ENCODE results near the gene IL20.

IL20 gene

DNA sequence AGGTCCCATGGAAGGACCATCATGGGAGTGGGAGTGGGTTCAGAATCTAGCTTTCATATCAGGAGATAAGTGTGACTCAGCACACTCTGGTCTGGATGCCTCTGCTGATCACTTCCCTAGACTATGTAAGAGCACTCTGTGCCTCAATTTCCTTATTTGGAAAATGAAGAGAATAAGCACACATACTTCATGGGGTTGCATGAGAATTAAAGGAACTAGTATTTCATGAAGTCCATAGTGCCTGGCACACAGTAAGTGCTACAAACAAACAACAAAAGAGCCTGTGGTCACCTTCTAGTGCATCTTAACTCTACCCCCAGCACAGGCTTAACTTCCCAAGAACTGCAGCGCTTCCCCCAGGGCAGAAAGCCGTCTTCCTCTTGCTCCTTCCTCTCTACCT, 9.6 kb upstream of the IL20 start:
- Histone ChIP-seq H4K8ac (ENCODE audit: low read length) (no peak overlapping the region), H3K27me3 (ENCODE audit: control insufficient read depth in 1 of 2, insufficient read depth in 1 of 2, low read length in 2 of 2) (peaks cover 15 to 38% of the 10 kb centered on the region in 2 experiments), H3K23ac (ENCODE audit: low read length in 2 of 2) (no peak overlapping the region), H3K9me3 (ENCODE audit: control insufficient read depth, low read length) (no peaks in the 10 kb centered on the region), H3K79me1 (replicated peaks; ENCODE audit: low read length, poor library complexity, severe bottlenecking) (no peaks in the 10 kb centered on the region), H3K4ac (ENCODE audit: low read depth in 1 of 2, low read length in 2 of 2) (no peak overlapping the region), H3K18ac (ENCODE audit: low read depth in 1 of 2, low read length in 2 of 2) (peak overlapping the region in 1 of 2 experiments; percentile 12), H2AFZ (ENCODE audit: low read depth, low read length) (no peak overlapping the region), H3K9ac (ENCODE audit: low read length) (no peak overlapping the region), H2AK5ac (ENCODE audit: low read length, severe bottlenecking) (no peak overlapping the region), H3K4me3 (ENCODE audit: insufficient read depth in 1 of 2, low read depth in 1 of 2, low read length in 2 of 2) (no peak overlapping the region), H3K4me2 (ENCODE audit: low read length, poor library complexity, severe bottlenecking) (no peak overlapping the region), H3K36me3 (ENCODE audit: control insufficient read depth in 1 of 2, insufficient read depth in 2 of 2, low read depth in 1 of 2, low read length in 2 of 2) (no peaks in the 10 kb centered on the region), H2BK12ac (ENCODE audit: low read length in 2 of 2) (peak overlapping the region in 1 of 2 experiments; percentile 48), H2BK5ac (ENCODE audit: low read depth, low read length, poor library complexity, severe bottlenecking) (no peak overlapping the region), H4K91ac (ENCODE audit: low read length) (no peak overlapping the region), H3K27ac (ENCODE audit: low read length, poor library complexity, severe bottlenecking) (no peak overlapping the region), H2BK15ac (ENCODE audit: low read depth, poor library complexity, severe bottlenecking) (no peak overlapping the region), H3K4me1 (ENCODE audit: control insufficient read depth, insufficient read depth, low read depth, low read length) (no peaks in the 10 kb centered on the region), H3K14ac (ENCODE audit: low read length in 2 of 2) (no peak overlapping the region), H2BK120ac (ENCODE audit: low read depth, low read length) (no peak overlapping the region)
- no peak for DNase-seq
- WGBS: 92% methylated on average over 2 of the region's 2 CpGs

DNA sequence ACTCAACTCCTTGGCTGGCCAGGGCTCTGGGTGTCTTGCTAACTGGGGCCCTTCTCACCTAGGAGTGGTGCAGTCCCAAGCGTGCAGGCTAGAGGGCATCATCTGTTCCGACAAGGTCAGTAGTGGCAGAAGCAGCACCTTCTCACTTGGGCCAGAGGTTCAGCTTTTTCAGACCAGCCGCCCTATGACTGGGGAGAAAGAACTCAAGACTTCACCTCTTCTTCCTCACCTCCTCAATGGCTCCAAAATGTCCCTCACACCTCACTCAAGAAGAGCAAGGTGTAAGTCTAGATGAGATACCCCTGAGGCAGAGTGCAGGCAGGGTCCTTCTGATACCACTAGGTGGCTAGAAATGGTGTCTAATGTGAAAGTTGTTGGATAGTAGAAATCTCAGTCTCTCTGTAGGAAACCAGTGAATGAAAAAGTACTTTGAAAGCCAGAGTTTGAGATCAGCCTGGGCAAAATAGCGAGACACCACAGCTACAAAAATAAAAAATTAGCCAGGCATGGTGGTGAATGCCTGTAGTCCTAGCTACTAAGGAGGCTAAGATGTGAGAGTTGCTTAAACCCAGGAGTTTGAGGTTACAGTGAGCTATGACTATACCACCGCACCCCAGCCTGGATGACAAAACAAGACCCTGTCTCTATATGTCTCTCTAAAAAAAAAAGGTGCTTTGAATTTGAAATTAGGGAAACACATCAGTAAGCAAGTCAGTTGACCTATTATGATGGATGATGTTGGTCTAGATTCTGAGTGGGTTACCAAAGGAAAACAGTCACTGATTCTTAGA, 8.6 kb upstream of the IL20 start:
- WGBS: 99% methylated on average over 3 of the region's 5 CpGs
- H2BK120ac ChIP-seq (ENCODE audit: low read depth, low read length): no peak overlapping the region

DNA sequence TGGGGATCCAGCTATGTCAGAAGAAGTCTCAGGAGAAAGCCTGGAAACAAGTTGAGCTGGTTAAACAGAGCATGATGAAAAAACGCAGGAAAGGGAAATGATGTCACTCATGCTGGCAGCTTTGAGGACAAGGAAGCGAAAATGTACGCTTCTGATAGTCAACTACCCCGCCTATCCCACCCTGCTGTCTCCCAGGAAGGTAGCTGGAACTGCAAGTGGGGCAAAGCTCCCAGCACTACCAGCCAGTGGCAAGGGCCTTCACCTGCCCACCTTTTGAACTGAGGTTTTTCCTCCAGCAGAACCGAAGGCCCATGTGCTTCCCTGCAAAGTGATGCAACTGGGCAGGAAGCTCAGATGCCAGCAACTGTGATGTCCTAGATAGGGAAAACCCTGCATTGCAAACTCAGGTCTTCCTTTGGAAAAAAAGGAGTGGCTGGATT, 6.3 kb upstream of the IL20 start:
- DNase-seq: no peak
- Histone ChIP-seq H2AK5ac (ENCODE audit: low read length, severe bottlenecking) (no peak overlapping the region), H2BK12ac (ENCODE audit: low read length in 2 of 2) (no peak overlapping the region), H3K4me3 (ENCODE audit: insufficient read depth in 1 of 2, low read depth in 1 of 2, low read length in 2 of 2) (no peak overlapping the region), H3K9me3 (ENCODE audit: control insufficient read depth, low read length) (no peaks in the 10 kb centered on the region), H3K4me1 (ENCODE audit: control insufficient read depth, insufficient read depth, low read depth, low read length) (no peaks in the 10 kb centered on the region), H3K36me3 (ENCODE audit: control insufficient read depth in 1 of 2, insufficient read depth in 2 of 2, low read depth in 1 of 2, low read length in 2 of 2) (no peaks in the 10 kb centered on the region), H4K91ac (ENCODE audit: low read length) (no peak overlapping the region), H2BK120ac (ENCODE audit: low read depth, low read length) (no peak overlapping the region), H2BK15ac (ENCODE audit: low read depth, poor library complexity, severe bottlenecking) (no peak overlapping the region), H3K23ac (ENCODE audit: low read length in 2 of 2) (no peak overlapping the region), H3K18ac (ENCODE audit: low read depth in 1 of 2, low read length in 2 of 2) (no peak overlapping the region), H2AFZ (ENCODE audit: low read depth, low read length) (no peak overlapping the region), H3K4ac (ENCODE audit: low read depth in 1 of 2, low read length in 2 of 2) (no peak overlapping the region), H3K27me3 (ENCODE audit: control insufficient read depth in 1 of 2, insufficient read depth in 1 of 2, low read length in 2 of 2) (peaks cover 22 to 52% of the 10 kb centered on the region in 2 experiments), H4K8ac (ENCODE audit: low read length) (no peak overlapping the region), H3K79me1 (replicated peaks; ENCODE audit: low read length, poor library complexity, severe bottlenecking) (no peaks in the 10 kb centered on the region), H3K4me2 (ENCODE audit: low read length, poor library complexity, severe bottlenecking) (no peak overlapping the region), H3K14ac (ENCODE audit: low read length in 2 of 2) (no peak overlapping the region), H2BK5ac (ENCODE audit: low read depth, low read length, poor library complexity, severe bottlenecking) (no peak overlapping the region), H3K9ac (ENCODE audit: low read length) (no peak overlapping the region), H3K27ac (ENCODE audit: low read length, poor library complexity, severe bottlenecking) (no peak overlapping the region)
- 84% methylated on average over 5 of the region's 5 CpGs for WGBS

More for the DNA sequence above, 8.6 kb upstream of the IL20 start:
- DNase-seq: no peak
- Histone ChIP-seq H2BK5ac (ENCODE audit: low read depth, low read length, poor library complexity, severe bottlenecking) (no peak overlapping the region), H3K9ac (ENCODE audit: low read length) (no peak overlapping the region), H4K91ac (ENCODE audit: low read length) (no peak overlapping the region), H4K8ac (ENCODE audit: low read length) (no peak overlapping the region), H2BK12ac (ENCODE audit: low read length in 2 of 2) (no peak overlapping the region), H3K27ac (ENCODE audit: low read length, poor library complexity, severe bottlenecking) (no peak overlapping the region), H3K14ac (ENCODE audit: low read length in 2 of 2) (no peak overlapping the region), H3K23ac (ENCODE audit: low read length in 2 of 2) (no peak overlapping the region), H3K4ac (ENCODE audit: low read depth in 1 of 2, low read length in 2 of 2) (no peak overlapping the region), H3K4me1 (ENCODE audit: control insufficient read depth, insufficient read depth, low read depth, low read length) (no peaks in the 10 kb centered on the region), H2BK15ac (ENCODE audit: low read depth, poor library complexity, severe bottlenecking) (no peak overlapping the region), H3K18ac (ENCODE audit: low read depth in 1 of 2, low read length in 2 of 2) (no peak overlapping the region), H2AK5ac (ENCODE audit: low read length, severe bottlenecking) (no peak overlapping the region), H3K4me3 (ENCODE audit: insufficient read depth in 1 of 2, low read depth in 1 of 2, low read length in 2 of 2) (no peak overlapping the region), H3K27me3 (ENCODE audit: control insufficient read depth in 1 of 2, insufficient read depth in 1 of 2, low read length in 2 of 2) (peaks cover 18 to 44% of the 10 kb centered on the region in 2 experiments), H2AFZ (ENCODE audit: low read depth, low read length) (no peak overlapping the region), H3K9me3 (ENCODE audit: control insufficient read depth, low read length) (no peaks in the 10 kb centered on the region), H3K36me3 (ENCODE audit: control insufficient read depth in 1 of 2, insufficient read depth in 2 of 2, low read depth in 1 of 2, low read length in 2 of 2) (no peaks in the 10 kb centered on the region), H3K79me1 (replicated peaks; ENCODE audit: low read length, poor library complexity, severe bottlenecking) (no peaks in the 10 kb centered on the region), H3K4me2 (ENCODE audit: low read length, poor library complexity, severe bottlenecking) (no peak overlapping the region)

DNA sequence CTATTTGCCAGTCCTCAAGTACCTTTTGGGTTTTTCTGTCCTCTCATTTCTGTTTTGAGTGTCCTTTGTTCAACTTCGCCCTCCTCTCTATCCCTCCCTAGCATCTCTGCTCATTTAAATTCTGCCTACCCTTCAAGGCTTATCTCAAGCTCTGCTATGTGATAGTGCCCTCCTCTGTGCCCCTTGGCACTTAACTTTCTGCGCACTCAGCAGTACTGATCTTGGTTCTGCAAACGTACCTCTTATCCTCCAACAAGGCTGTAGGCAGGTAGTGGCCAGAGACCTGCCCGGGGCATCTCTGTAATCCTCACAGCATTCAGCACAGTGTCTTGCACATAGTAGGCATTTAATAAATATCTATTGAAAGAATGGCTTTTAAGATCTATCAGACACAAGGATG, 5.3 kb upstream of the IL20 start:
- Histone ChIP-seq H2BK12ac (ENCODE audit: low read length in 2 of 2) (no peak overlapping the region), H2BK15ac (ENCODE audit: low read depth, poor library complexity, severe bottlenecking) (no peak overlapping the region), H3K27me3 (ENCODE audit: control insufficient read depth in 1 of 2, insufficient read depth in 1 of 2, low read length in 2 of 2) (peaks cover 22 to 54% of the 10 kb centered on the region in 2 experiments), H2BK120ac (ENCODE audit: low read depth, low read length) (no peak overlapping the region), H3K4me3 (ENCODE audit: insufficient read depth in 1 of 2, low read depth in 1 of 2, low read length in 2 of 2) (no peak overlapping the region), H3K9ac (ENCODE audit: low read length) (no peak overlapping the region), H3K14ac (ENCODE audit: low read length in 2 of 2) (no peak overlapping the region), H3K79me1 (replicated peaks; ENCODE audit: low read length, poor library complexity, severe bottlenecking) (no peaks in the 10 kb centered on the region), H3K27ac (ENCODE audit: low read length, poor library complexity, severe bottlenecking) (no peak overlapping the region), H4K91ac (ENCODE audit: low read length) (no peak overlapping the region), H3K23ac (ENCODE audit: low read length in 2 of 2) (no peak overlapping the region), H2AFZ (ENCODE audit: low read depth, low read length) (no peak overlapping the region), H3K4me2 (ENCODE audit: low read length, poor library complexity, severe bottlenecking) (no peak overlapping the region), H2AK5ac (ENCODE audit: low read length, severe bottlenecking) (no peak overlapping the region), H3K18ac (ENCODE audit: low read depth in 1 of 2, low read length in 2 of 2) (no peak overlapping the region), H3K36me3 (ENCODE audit: control insufficient read depth in 1 of 2, insufficient read depth in 2 of 2, low read depth in 1 of 2, low read length in 2 of 2) (no peaks in the 10 kb centered on the region), H2BK5ac (ENCODE audit: low read depth, low read length, poor library complexity, severe bottlenecking) (no peak overlapping the region), H3K9me3 (ENCODE audit: control insufficient read depth, low read length) (no peaks in the 10 kb centered on the region), H3K4me1 (ENCODE audit: control insufficient read depth, insufficient read depth, low read depth, low read length) (no peaks in the 10 kb centered on the region), H4K8ac (ENCODE audit: low read length) (no peak overlapping the region), H3K4ac (ENCODE audit: low read depth in 1 of 2, low read length in 2 of 2) (no peak overlapping the region)
- 84% methylated on average over 3 of the region's 4 CpGs for WGBS
- no peak for DNase-seq
